ENCODE results near the gene SLC10A3.

Gene SLC10A3

GRCh38 chrX:154490414-154491083, at the start of gene SLC10A3:
TSS of gene SLC10A3 (minus strand) at chrX:154490629. CDS start at chrX:154488940, 1,689 bp downstream.
- 0 out of 2 replicates have a peak, but pooled peaks have one; percentile 30 for TF ChIP-seq CTCF (IDR thresholded peaks at IDR 0.05; ENCODE audit: low read depth, low read length)
- DNase-seq = peak; percentile 98
- Histone ChIP-seq H3K9me3 (ENCODE audit: severe bottlenecking) (peaks cover 5% of the 10 kb centered on the region), H3K36me3 (peaks cover 8% of the 10 kb centered on the region), H3K27ac (peak within 1 kb of the TSS; percentile 90), H3K4me3 (ENCODE audit: low read depth, low read length) (peak within 1 kb of the TSS; percentile 77), H3K27me3 (ENCODE audit: insufficient read depth, low read depth, severe bottlenecking) (peaks cover 7% of the 10 kb centered on the region)

GRCh38 chrX:154539077-154539476, 48.6 kb upstream of the SLC10A3 start:
- peaks cover 10% of the 10 kb centered on the region for H3K27me3 ChIP-seq (ENCODE audit: insufficient read depth, low read depth, severe bottlenecking)
- no peaks in the 10 kb centered on the region for H3K9me3 ChIP-seq (ENCODE audit: severe bottlenecking)
- H3K27ac ChIP-seq = peak overlapping the region; percentile 92
- no peak for TF ChIP-seq CTCF (IDR thresholded peaks at IDR 0.05; ENCODE audit: low read depth, low read length)
- H3K4me3 ChIP-seq (ENCODE audit: low read depth, low read length) = no peak overlapping the region
- no peak for DNase-seq
- H3K36me3 ChIP-seq = peaks cover 81% of the 10 kb centered on the region

GRCh38 chrX:154535892-154536291, 45.5 kb upstream of the SLC10A3 start:
- DNase-seq = no peak
- Histone ChIP-seq H3K4me3 (ENCODE audit: low read depth, low read length) (no peak overlapping the region), H3K36me3 (peaks cover 84% of the 10 kb centered on the region), H3K27me3 (ENCODE audit: insufficient read depth, low read depth, severe bottlenecking) (peaks cover 9% of the 10 kb centered on the region), H3K9me3 (ENCODE audit: severe bottlenecking) (no peaks in the 10 kb centered on the region), H3K27ac (peak overlapping the region; percentile 49)
- no peak for TF ChIP-seq CTCF (IDR thresholded peaks at IDR 0.05; ENCODE audit: low read depth, low read length)

GRCh38 chrX:154534526-154535322, 44.3 kb upstream of the SLC10A3 start:
- peak; percentile 100 for TF ChIP-seq CTCF (IDR thresholded peaks at IDR 0.05; ENCODE audit: low read depth, low read length)
- H3K36me3 ChIP-seq = peaks cover 84% of the 10 kb centered on the region
- H3K4me3 ChIP-seq (ENCODE audit: low read depth, low read length) = no peak overlapping the region
- peak; percentile 91 for DNase-seq
- peaks cover 15% of the 10 kb centered on the region for H3K27me3 ChIP-seq (ENCODE audit: insufficient read depth, low read depth, severe bottlenecking)
- no peaks in the 10 kb centered on the region for H3K9me3 ChIP-seq (ENCODE audit: severe bottlenecking)
- peak overlapping the region; percentile 49 for H3K27ac ChIP-seq

GRCh38 chrX:154532690-154533089, 42.3 kb upstream of the SLC10A3 start:
- no peak for TF ChIP-seq CTCF (IDR thresholded peaks at IDR 0.05; ENCODE audit: low read depth, low read length)
- Histone ChIP-seq H3K9me3 (ENCODE audit: severe bottlenecking) (peaks cover 3% of the 10 kb centered on the region), H3K36me3 (peaks cover 76% of the 10 kb centered on the region), H3K27me3 (ENCODE audit: insufficient read depth, low read depth, severe bottlenecking) (peaks cover 20% of the 10 kb centered on the region), H3K27ac (no peak overlapping the region), H3K4me3 (ENCODE audit: low read depth, low read length) (no peak overlapping the region)
- no peak for DNase-seq

Measured in WERI-Rb-1 (cell line).